Measurements from ENCODE around the gene SLC25A52. TPM values are rescaled to one million over a fixed set of nuclear protein-coding genes. Genes with fewer than 3 reads are reported as not detected.
A peak's percentile ranks its signal among the peaks of the same experiment; 100 is the strongest.
"Not testable (repeated sequence)": the region's sequence is repeated elsewhere in the genome, so short reads cannot be mapped to it uniquely, and the experiment has no call there.

The SLC25A52 gene
- polyA plus RNA-seq (2013) = 0.11 TPM

DNA sequence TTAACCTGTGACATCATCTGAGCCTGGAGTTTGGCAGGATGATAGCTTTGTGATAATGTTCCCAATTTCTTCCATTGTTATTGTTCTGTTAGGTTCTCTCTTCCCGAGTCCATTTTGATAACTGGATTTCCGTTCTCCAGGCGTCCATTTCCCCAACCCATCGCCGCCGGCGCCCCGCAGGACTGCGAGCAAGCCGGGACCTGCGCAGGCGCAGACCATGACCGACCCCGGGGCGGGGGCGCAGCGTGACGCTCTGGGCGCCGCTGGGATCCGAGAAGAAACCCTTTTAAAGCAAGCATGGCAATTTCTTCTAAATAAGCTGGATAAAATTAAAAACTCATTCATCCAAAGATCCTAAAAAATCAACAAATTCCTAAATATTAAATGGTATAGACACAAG, at the start of gene SLC25A52:
Gene SLC25A52, minus strand, starts transcription at position 186 of the 400 bp plus-strand sequence. CDS start 219 bp downstream, outside the sequence.
- POLR2A ChIA-PET = no interaction called here
- no peaks in the 10 kb centered on the region for H3K4me1 ChIP-seq (ENCODE audit: control extremely low read depth in 1 of 4, control insufficient read depth in 4 of 4, insufficient read depth in 4 of 4, low read length in 3 of 4)
- WGBS (ENCODE audit: insufficient coverage) = 88% methylated on average over 12 of the region's 21 CpGs
- no peak within 1 kb of the TSS for H3K27ac ChIP-seq (ENCODE audit: insufficient read depth in 1 of 2, low read depth in 1 of 2, low read length in 2 of 2, poor library complexity in 1 of 2, severe bottlenecking in 2 of 2)
- no peaks in the 10 kb centered on the region for H3K9me3 ChIP-seq (ENCODE audit: control extremely low read depth in 1 of 5, control insufficient read depth in 4 of 5, insufficient read depth in 2 of 5, low read depth in 1 of 5, low read length in 4 of 5)
- no peaks in the 10 kb centered on the region for H3K27me3 ChIP-seq (replicated peaks in 2 of 5; ENCODE audit: control insufficient read depth in 4 of 5, insufficient read depth in 5 of 5, low read length in 4 of 5)
- CTCF ChIA-PET = interaction anchor here (1.0 kb wide), 1 partner anchor 28 kb away, joined by 4 read pairs; no protein-coding TSS in a partner anchor
- no peak within 1 kb of the TSS for H3K4me3 ChIP-seq (ENCODE audit: control insufficient read depth in 1 of 7, extremely low read depth in 1 of 7, insufficient read depth in 4 of 7, low read depth in 2 of 7, low read length in 6 of 7)
- peak in 2 of 3 donors; percentile 42 to 49 for DNase-seq
- no peaks in the 10 kb centered on the region for H3K36me3 ChIP-seq (ENCODE audit: control insufficient read depth in 4 of 4, insufficient read depth in 4 of 4, low read length in 3 of 4)

DNA sequence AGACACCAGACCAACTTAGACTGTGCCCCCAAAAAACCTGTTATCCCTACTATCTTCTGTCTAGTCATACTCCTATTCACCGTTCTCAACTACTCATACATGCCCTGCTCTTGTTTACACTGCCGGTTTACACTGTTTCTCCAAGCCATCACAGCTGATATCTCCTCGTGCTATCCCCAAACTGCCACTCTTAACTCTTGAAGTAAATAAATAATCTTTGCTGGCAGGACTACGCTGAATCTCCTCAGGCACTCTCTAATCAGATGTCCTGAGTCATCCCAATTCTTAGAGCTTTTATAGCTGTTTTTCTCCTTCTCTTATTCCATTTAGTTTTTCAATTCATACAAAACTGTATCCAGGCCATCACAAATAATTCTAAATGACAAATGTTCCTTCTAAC, 48.4 kb upstream of the SLC25A52 start:
- H3K27me3 ChIP-seq (replicated peaks in 2 of 5; ENCODE audit: control insufficient read depth in 4 of 5, insufficient read depth in 5 of 5, low read length in 4 of 5); H3K4me1 ChIP-seq (ENCODE audit: control extremely low read depth in 1 of 4, control insufficient read depth in 4 of 4, insufficient read depth in 4 of 4, low read length in 3 of 4); DNase-seq; H3K9me3 ChIP-seq (ENCODE audit: control extremely low read depth in 1 of 5, control insufficient read depth in 4 of 5, insufficient read depth in 2 of 5, low read depth in 1 of 5, low read length in 4 of 5); H3K4me3 ChIP-seq (ENCODE audit: control insufficient read depth in 1 of 7, extremely low read depth in 1 of 7, insufficient read depth in 4 of 7, low read depth in 2 of 7, low read length in 6 of 7); CTCF ChIA-PET; POLR2A ChIA-PET; H3K27ac ChIP-seq (ENCODE audit: insufficient read depth in 1 of 2, low read depth in 1 of 2, low read length in 2 of 2, poor library complexity in 1 of 2, severe bottlenecking in 2 of 2); H3K36me3 ChIP-seq (ENCODE audit: control insufficient read depth in 4 of 4, insufficient read depth in 4 of 4, low read length in 3 of 4): not testable (repeated sequence)
- 100% methylated on average over 1 of the region's 4 CpGs for WGBS (ENCODE audit: insufficient coverage)

DNA sequence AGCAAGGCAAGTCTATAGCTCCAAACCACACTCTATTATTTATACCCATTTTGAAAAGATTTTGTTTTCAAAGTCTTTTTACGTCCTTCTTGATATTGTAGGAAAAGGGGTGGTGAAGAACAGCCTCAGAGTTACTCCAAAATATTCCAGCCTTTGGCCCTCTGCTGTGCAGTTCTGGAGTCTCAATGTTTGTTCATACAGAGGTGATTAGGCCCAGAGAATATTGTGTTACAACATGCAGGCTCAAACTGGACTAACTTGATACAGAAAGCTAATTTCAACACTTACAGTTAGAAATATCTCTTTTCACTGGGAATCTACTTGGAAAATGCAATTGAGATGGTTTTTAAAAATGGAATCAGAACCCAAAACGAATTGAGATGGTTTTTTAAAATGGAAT, 40.4 kb upstream of the SLC25A52 start:
- no peaks in the 10 kb centered on the region for H3K9me3 ChIP-seq (ENCODE audit: control extremely low read depth in 1 of 5, control insufficient read depth in 4 of 5, insufficient read depth in 2 of 5, low read depth in 1 of 5, low read length in 4 of 5)
- H3K4me1 ChIP-seq (ENCODE audit: control extremely low read depth in 1 of 4, control insufficient read depth in 4 of 4, insufficient read depth in 4 of 4, low read length in 3 of 4) = no peaks in the 10 kb centered on the region
- H3K27ac ChIP-seq (ENCODE audit: insufficient read depth in 1 of 2, low read depth in 1 of 2, low read length in 2 of 2, poor library complexity in 1 of 2, severe bottlenecking in 2 of 2) = no peak overlapping the region
- no peaks in the 10 kb centered on the region for H3K27me3 ChIP-seq (replicated peaks in 2 of 5; ENCODE audit: control insufficient read depth in 4 of 5, insufficient read depth in 5 of 5, low read length in 4 of 5)
- WGBS (ENCODE audit: insufficient coverage) = no CpG with 5 or more reads among the region's 2 CpGs
- POLR2A ChIA-PET = no interaction called here
- H3K4me3 ChIP-seq (ENCODE audit: control insufficient read depth in 1 of 7, extremely low read depth in 1 of 7, insufficient read depth in 4 of 7, low read depth in 2 of 7, low read length in 6 of 7) = no peak overlapping the region
- H3K36me3 ChIP-seq (ENCODE audit: control insufficient read depth in 4 of 4, insufficient read depth in 4 of 4, low read length in 3 of 4) = no peaks in the 10 kb centered on the region
- CTCF ChIA-PET = interaction anchor here (1.0 kb wide), 1 partner anchor 15 kb away, joined by 3 read pairs; no protein-coding TSS in a partner anchor
- DNase-seq = no peak

GRCh38 chr18:31799257-31799656, 38.6 kb upstream of the SLC25A52 start:
- DNase-seq; H3K4me3 ChIP-seq (ENCODE audit: control insufficient read depth in 1 of 7, extremely low read depth in 1 of 7, insufficient read depth in 4 of 7, low read depth in 2 of 7, low read length in 6 of 7); H3K4me1 ChIP-seq (ENCODE audit: control extremely low read depth in 1 of 4, control insufficient read depth in 4 of 4, insufficient read depth in 4 of 4, low read length in 3 of 4); H3K27ac ChIP-seq (ENCODE audit: insufficient read depth in 1 of 2, low read depth in 1 of 2, low read length in 2 of 2, poor library complexity in 1 of 2, severe bottlenecking in 2 of 2); H3K36me3 ChIP-seq (ENCODE audit: control insufficient read depth in 4 of 4, insufficient read depth in 4 of 4, low read length in 3 of 4); POLR2A ChIA-PET; H3K27me3 ChIP-seq (replicated peaks in 2 of 5; ENCODE audit: control insufficient read depth in 4 of 5, insufficient read depth in 5 of 5, low read length in 4 of 5); H3K9me3 ChIP-seq (ENCODE audit: control extremely low read depth in 1 of 5, control insufficient read depth in 4 of 5, insufficient read depth in 2 of 5, low read depth in 1 of 5, low read length in 4 of 5): not testable (repeated sequence)
- CTCF ChIA-PET = interaction anchor here (1.8 kb wide), 1 partner anchor 21 kb away, joined by 3 read pairs; no protein-coding TSS in a partner anchor
- WGBS (ENCODE audit: insufficient coverage) = 75% methylated on average over 3 of the region's 5 CpGs

DNA sequence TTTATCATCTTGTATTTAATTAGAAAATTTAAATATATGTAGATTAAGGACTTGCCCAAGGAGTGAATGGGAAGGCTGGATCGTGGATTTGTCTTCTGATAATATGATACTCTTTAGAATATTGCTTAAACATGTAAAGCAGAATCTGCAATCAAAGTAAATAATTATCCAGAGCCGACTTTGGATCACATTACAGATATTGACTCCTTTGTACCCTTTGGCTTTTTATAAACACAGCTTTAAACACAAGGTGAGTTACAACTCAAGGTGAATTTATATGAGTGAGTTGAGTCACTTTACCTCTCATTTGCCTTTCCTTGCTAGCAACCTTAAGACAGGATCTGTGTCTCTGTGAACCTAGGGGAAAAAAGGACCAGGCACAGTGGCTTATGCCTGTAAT, 37.7 kb upstream of the SLC25A52 start:
- no CpG with 5 or more reads among the region's 2 CpGs for WGBS (ENCODE audit: insufficient coverage)
- Histone ChIP-seq H3K9me3 (ENCODE audit: control extremely low read depth in 1 of 5, control insufficient read depth in 4 of 5, insufficient read depth in 2 of 5, low read depth in 1 of 5, low read length in 4 of 5) (no peaks in the 10 kb centered on the region), H3K27me3 (replicated peaks in 2 of 5; ENCODE audit: control insufficient read depth in 4 of 5, insufficient read depth in 5 of 5, low read length in 4 of 5) (no peaks in the 10 kb centered on the region), H3K27ac (ENCODE audit: insufficient read depth in 1 of 2, low read depth in 1 of 2, low read length in 2 of 2, poor library complexity in 1 of 2, severe bottlenecking in 2 of 2) (no peak overlapping the region), H3K4me1 (ENCODE audit: control extremely low read depth in 1 of 4, control insufficient read depth in 4 of 4, insufficient read depth in 4 of 4, low read length in 3 of 4) (no peaks in the 10 kb centered on the region), H3K36me3 (ENCODE audit: control insufficient read depth in 4 of 4, insufficient read depth in 4 of 4, low read length in 3 of 4) (no peaks in the 10 kb centered on the region), H3K4me3 (ENCODE audit: control insufficient read depth in 1 of 7, extremely low read depth in 1 of 7, insufficient read depth in 4 of 7, low read depth in 2 of 7, low read length in 6 of 7) (no peak overlapping the region)
- DNase-seq = no peak
- ChIA-PET CTCF (no interaction called here), POLR2A (no interaction called here)

- H3K4me3 ChIP-seq (ENCODE audit: control insufficient read depth in 1 of 7, extremely low read depth in 1 of 7, insufficient read depth in 4 of 7, low read depth in 2 of 7, low read length in 6 of 7) = no peak overlapping the region
- H3K9me3 ChIP-seq (ENCODE audit: control extremely low read depth in 1 of 5, control insufficient read depth in 4 of 5, insufficient read depth in 2 of 5, low read depth in 1 of 5, low read length in 4 of 5) = no peaks in the 10 kb centered on the region
- H3K27ac ChIP-seq (ENCODE audit: insufficient read depth in 1 of 2, low read depth in 1 of 2, low read length in 2 of 2, poor library complexity in 1 of 2, severe bottlenecking in 2 of 2) = no peak overlapping the region
- peaks cover 0 to 21% (median 5%) of the 10 kb centered on the region in 4 experiments for H3K4me1 ChIP-seq (ENCODE audit: control extremely low read depth in 1 of 4, control insufficient read depth in 4 of 4, insufficient read depth in 4 of 4, low read length in 3 of 4)
- H3K36me3 ChIP-seq (ENCODE audit: control insufficient read depth in 4 of 4, insufficient read depth in 4 of 4, low read length in 3 of 4) = no peaks in the 10 kb centered on the region
- DNase-seq = no peak
- H3K27me3 ChIP-seq (replicated peaks in 2 of 5; ENCODE audit: control insufficient read depth in 4 of 5, insufficient read depth in 5 of 5, low read length in 4 of 5) = no peaks in the 10 kb centered on the region
- ChIA-PET CTCF (no interaction called here), POLR2A (no interaction called here)
- 86% methylated on average over 1 of the region's 2 CpGs for WGBS (ENCODE audit: insufficient coverage)
Observed at GRCh38 chr18:31795747-31796146, 35.1 kb upstream of the SLC25A52 start.

DNA sequence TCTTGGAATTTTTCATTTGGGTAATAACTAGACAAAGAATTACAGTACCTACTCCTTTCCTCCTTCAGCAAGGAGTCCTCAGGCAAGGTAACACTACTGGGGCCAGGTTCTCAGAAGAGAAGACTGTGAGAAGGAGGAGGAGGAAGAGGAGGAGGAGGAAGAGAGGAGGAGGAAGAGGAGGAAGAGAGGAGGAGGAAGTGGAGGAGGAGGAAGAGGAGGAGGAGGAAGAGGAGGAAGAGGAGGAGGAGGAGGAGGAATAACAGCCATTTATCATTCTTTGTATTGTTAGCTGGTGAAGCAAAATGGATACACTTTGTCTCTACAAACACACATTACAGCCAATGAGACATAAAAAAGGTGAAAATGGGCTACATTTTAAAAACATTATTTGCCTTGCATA, 32.9 kb upstream of the SLC25A52 start:
- Histone ChIP-seq H3K36me3 (ENCODE audit: control insufficient read depth in 4 of 4, insufficient read depth in 4 of 4, low read length in 3 of 4) (no peaks in the 10 kb centered on the region), H3K4me3 (ENCODE audit: control insufficient read depth in 1 of 7, extremely low read depth in 1 of 7, insufficient read depth in 4 of 7, low read depth in 2 of 7, low read length in 6 of 7) (no peak overlapping the region), H3K27me3 (replicated peaks in 2 of 5; ENCODE audit: control insufficient read depth in 4 of 5, insufficient read depth in 5 of 5, low read length in 4 of 5) (no peaks in the 10 kb centered on the region), H3K4me1 (ENCODE audit: control extremely low read depth in 1 of 4, control insufficient read depth in 4 of 4, insufficient read depth in 4 of 4, low read length in 3 of 4) (peaks cover 0 to 27% (median 5%) of the 10 kb centered on the region in 4 experiments), H3K9me3 (ENCODE audit: control extremely low read depth in 1 of 5, control insufficient read depth in 4 of 5, insufficient read depth in 2 of 5, low read depth in 1 of 5, low read length in 4 of 5) (no peaks in the 10 kb centered on the region), H3K27ac (ENCODE audit: insufficient read depth in 1 of 2, low read depth in 1 of 2, low read length in 2 of 2, poor library complexity in 1 of 2, severe bottlenecking in 2 of 2) (no peak overlapping the region)
- POLR2A ChIA-PET = no interaction called here
- CTCF ChIA-PET = interaction anchor here (1.1 kb wide), 1 partner anchor 29 kb away, joined by 3 read pairs; no protein-coding TSS in a partner anchor
- no peak for DNase-seq
